AG04449 (cell line): ENCODE results near the gene IFT25.

ENCODE experiments used
- CTCF ChIA-PET: fragments of 350-600 bp; formaldehyde crosslinking; extraction: SDS; loops from one replicate; lab custom pipeline; 2021; ENCODE audit warnings: antibody characterized with exemption; lab: Yijun Ruan, JAX
- POLR2A ChIA-PET: fragments of 400-600, 350-600 bp; formaldehyde crosslinking; extraction: SDS; loops from one replicate; lab custom pipeline; 2020; ENCODE audit warnings: antibody characterized with exemption, inconsistent platforms; lab: Yijun Ruan, JAX
- DNase-seq: peaks from one replicate; pipeline ENCODE4 v3.0.0-alpha.2; 2010; ENCODE audit warnings: low read depth, low spot score
- H3K4me3 ChIP-seq: 2 replicates; pipeline ENCODE4 v1.5.1; 2011; ENCODE audit warnings: low read depth, mild to moderate bottlenecking, control low read depth, low read length
- CTCF ChIP-seq: IDR thresholded peaks from one replicate; pipeline ENCODE4 v1.5.1; 2011; ENCODE audit warnings: mild to moderate bottlenecking, moderate library complexity, low read length, control low read depth, inconsistent platforms; ENCODE audit not compliant: insufficient read depth; ENCODE audit errors: missing control alignments

Gene IFT25

DNA sequence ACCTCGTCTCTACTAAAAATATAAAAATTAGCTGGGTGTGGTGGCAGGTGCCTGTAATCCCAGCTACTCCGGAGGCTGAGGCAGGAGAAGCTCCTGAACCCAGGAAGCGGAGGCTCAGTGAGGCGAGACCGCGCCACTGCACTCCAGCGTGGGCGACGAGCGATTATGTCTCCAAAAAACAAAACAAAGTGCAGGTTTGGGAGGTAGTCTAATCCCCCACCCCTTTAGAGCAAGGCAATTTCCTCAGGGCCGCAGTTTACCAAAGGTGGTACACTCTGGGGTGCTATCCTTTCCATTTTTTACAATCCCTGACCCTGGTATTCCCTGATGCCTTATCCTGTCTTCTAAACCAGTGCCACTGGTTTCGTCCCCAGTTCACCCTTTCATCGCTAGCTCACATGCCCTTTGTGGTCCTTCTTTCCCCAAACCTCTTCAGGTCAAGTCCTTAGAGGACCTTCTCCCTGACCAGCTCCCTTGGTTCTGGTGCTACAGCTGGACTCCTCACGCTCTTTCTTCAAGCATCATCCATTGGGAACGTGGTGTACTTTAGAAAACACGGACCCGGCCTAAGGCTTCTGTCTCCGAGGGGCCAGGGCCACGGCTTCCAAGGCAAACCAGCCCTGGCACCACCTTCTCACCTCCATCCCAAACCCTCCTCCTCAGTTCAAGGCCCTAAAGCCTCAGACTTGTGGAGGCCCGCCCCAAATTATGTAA is 873 bp downstream of the IFT25 start:
- POLR2A ChIA-PET: interaction anchor here (0.9 to 1.0 kb wide), 3 partner anchors 12 to 48 kb away, joined by 3 to 5 read pairs (median 4); no protein-coding TSS in a partner anchor
- H3K4me3 ChIP-seq: peak overlapping the region; percentile 97
- no peak for TF ChIP-seq CTCF
- CTCF ChIA-PET: interaction anchor here (1.1 to 8.8 kb wide), 8 partner anchors 9 to 83 kb away, joined by 3 to 83 read pairs (median 8); no protein-coding TSS in a partner anchor
- DNase-seq: no peak

DNA sequence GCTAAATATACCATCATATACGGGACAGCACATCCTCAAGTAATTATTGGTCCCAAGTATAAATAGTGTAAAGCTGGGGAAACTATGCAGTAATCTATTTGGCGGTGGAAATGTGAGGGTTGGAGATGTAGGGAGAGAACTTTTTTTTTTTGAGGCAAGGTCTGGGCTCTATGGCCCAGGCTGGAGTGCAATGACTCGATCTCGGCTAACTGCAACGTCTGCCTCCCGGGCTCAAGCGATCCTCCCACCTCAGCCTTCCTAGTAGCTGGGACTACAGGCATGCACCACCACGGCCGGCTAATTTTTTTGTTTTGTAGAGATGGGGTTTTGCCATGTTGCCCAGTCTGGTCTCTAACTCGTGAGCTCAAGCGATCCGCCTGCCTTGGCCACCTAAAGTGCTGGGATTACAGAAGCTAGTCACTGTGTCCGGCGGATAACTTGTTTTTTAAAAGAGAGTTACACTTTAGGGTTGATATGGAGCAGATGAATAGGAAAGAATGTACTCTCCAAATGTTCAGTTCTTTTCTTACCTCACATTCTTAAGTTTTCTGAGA is 1.9 kb downstream of the IFT25 start:
- TF ChIP-seq CTCF: no peak
- H3K4me3 ChIP-seq: no peak overlapping the region
- ChIA-PET POLR2A (no interaction called here), CTCF (interaction anchor here (2.0 kb wide), 1 partner anchor 65 kb away, joined by 6 read pairs; no protein-coding TSS in a partner anchor)
- DNase-seq: no peak

DNA sequence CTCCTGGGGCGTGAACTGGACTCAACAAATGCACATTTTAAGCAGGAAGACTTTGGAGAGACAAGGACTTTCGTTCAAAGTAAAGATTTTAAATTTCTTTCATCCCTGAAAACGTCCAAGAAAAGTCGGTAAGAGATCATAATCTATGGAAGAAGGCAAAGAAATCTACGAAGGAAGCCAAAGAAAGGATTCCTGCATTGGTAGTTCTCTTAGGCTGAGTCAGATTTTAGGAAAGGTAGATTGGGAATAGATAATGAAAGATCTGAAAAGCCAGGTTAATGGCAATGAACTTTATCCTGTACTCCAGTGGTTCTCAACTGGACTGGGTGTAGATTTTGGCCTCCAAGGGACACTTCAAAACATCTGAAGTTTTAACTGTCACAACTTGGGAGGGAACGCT is 2.4 kb downstream of the IFT25 start:
- TF ChIP-seq CTCF: no peak
- no peak overlapping the region for H3K4me3 ChIP-seq
- ChIA-PET CTCF (interaction anchor here (2.0 kb wide), 1 partner anchor 65 kb away, joined by 6 read pairs; no protein-coding TSS in a partner anchor), POLR2A (no interaction called here)
- no peak for DNase-seq

- ChIA-PET POLR2A (no interaction called here), CTCF (interaction anchor here (0.7 to 2.0 kb wide), 2 partner anchors 50 to 64 kb away, joined by 3 to 6 read pairs; no protein-coding TSS in a partner anchor)
- H3K4me3 ChIP-seq: no peak overlapping the region
- no peak for TF ChIP-seq CTCF
- DNase-seq: no peak
These were observed 3.2 kb downstream of the IFT25 start for GRCh38 chr1:53942127-53942957.

DNA sequence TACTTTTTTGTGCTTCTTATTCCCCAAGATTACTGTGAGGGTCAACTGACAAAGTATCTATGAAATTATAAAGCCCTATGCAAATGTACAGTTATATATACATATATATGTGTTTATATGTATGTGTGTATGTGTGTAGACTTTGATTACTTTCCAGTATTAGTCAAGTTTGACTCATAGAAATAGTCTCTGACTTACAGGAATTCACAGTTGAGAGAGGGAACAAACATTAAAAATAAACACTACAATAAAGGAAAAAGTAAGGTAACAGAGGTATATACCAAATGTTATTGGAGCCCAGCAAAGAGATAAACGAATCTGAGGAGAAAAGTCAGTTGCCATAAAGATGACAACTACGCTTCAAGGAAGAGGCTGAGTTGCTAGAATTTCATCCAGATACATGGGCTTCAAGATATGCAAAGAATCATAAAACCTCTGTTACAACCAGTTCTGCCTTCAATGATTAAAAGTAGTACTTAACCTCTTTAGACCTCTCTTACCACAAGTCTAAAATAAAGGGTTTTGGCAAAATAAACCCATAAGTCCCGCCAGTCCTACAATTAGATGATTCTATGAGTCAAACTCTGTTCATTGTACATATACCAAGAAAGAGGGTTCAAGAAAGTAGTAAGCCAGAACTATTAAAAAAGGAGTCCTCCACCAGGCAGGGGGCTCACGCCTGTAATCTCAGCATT is 7.2 kb downstream of the IFT25 start:
- DNase-seq: no peak
- H3K4me3 ChIP-seq: no peak overlapping the region
- ChIA-PET CTCF (no interaction called here), POLR2A (interaction anchor here (0.6 kb wide), 1 partner anchor 9 kb away, joined by 3 read pairs; no protein-coding TSS in a partner anchor)
- TF ChIP-seq CTCF: no peak
